Suprapubic skin (tissue), 4 donors: ENCODE measurements around the gene FSCN2. TPM values are rescaled to one million over a fixed set of nuclear protein-coding genes. Genes with fewer than 3 reads are reported as not detected.

Experiments used
- DNase-seq, 2 donors: peaks; one replicate each; pipeline ENCODE4 v3.0.0-alpha.2; 2019; ENCODE audit warnings: low spot score in 2 of 2
- H3K27ac ChIP-seq: fragments of 200-600 bp; sonication (generic); one replicate; pipeline ENCODE4 v1.5.1; 2019
- H3K27me3 ChIP-seq: fragments of 200-600 bp; sonication (generic); one replicate; pipeline ENCODE4 v1.5.1; 2019
- H3K36me3 ChIP-seq: fragments of 200-600 bp; sonication (generic); one replicate; pipeline ENCODE4 v1.5.1; 2019
- H3K4me1 ChIP-seq: fragments of 200-600 bp; sonication (generic); one replicate; pipeline ENCODE4 v1.5.1; 2019
- H3K4me3 ChIP-seq: fragments of 200-600 bp; sonication (generic); one replicate; pipeline ENCODE4 v1.5.1; 2019; ENCODE audit warnings: mild to moderate bottlenecking
- H3K9me3 ChIP-seq: fragments of 200-600 bp; sonication (generic); one replicate; pipeline ENCODE4 v1.5.1; 2019
- CTCF ChIP-seq, 2 donors: fragments of 200-600 bp in 1 of 2; fragments of 450-650 bp in 1 of 2; sonication (generic) in 1 of 2; IDR thresholded peaks; one replicate each; pipeline ENCODE4 v1.5.1; 2016 to 2019; ENCODE audit warnings: antibody characterized with exemption in 2 of 2, mild to moderate bottlenecking in 1 of 2, moderate library complexity in 1 of 2
- EP300 ChIP-seq: sonication (generic); formaldehyde crosslinking; IDR thresholded peaks from one replicate; pipeline ENCODE4 v1.6.1; 2017; ENCODE audit warnings: antibody characterized with exemption
- POLR2A ChIP-seq, 2 donors: fragments of 450-650 bp; IDR thresholded peaks; one replicate each; pipeline ENCODE4 v1.6.1; 2017; ENCODE audit warnings: antibody characterized with exemption in 2 of 2, mild to moderate bottlenecking in 2 of 2, moderate library complexity in 2 of 2
- POLR2AphosphoS5 ChIP-seq, 3 donors: sonication (generic); formaldehyde crosslinking; IDR thresholded peaks; one replicate each; pipeline ENCODE4 v1.6.1; 2017; ENCODE audit warnings: antibody characterized with exemption in 3 of 3
- WGBS: methylation state at CpG from one replicate; pipeline ENCODE4 v1.1.5; 2018; 5-methylcytosine and 5-hydroxymethylcytosine counted together
- total RNA-seq, 4 donors: library from RNA; depleted of rRNA; stranded (reverse); fragments of >200 nt; gene quantifications; one replicate each; pipeline ENCODE4 v1.1.0, GENCODE V29; 2016

Gene FSCN2
- total RNA-seq, 4 donors from 2014 or later = 0.52 to 4.7 (median 3.3) TPM

GRCh38 chr17:81493198-81494038, 34.8 kb upstream of the FSCN2 start:
- peaks cover 16% of the 10 kb centered on the region for H3K27me3 ChIP-seq
- TF ChIP-seq POLR2A (IDR thresholded peaks at IDR 0.05) (no peak), POLR2AphosphoS5 (IDR thresholded peaks at IDR 0.05) (no peak), EP300 (no peak), CTCF (IDR thresholded peaks at IDR 0.05) (no peak)
- no peak overlapping the region for H3K4me3 ChIP-seq
- H3K27ac ChIP-seq = no peak overlapping the region
- 83% methylated on average over 11 of the region's 16 CpGs for WGBS
- no peaks in the 10 kb centered on the region for H3K9me3 ChIP-seq
- no peak for DNase-seq
- peaks cover 6% of the 10 kb centered on the region for H3K4me1 ChIP-seq
- no peaks in the 10 kb centered on the region for H3K36me3 ChIP-seq

- no peak for DNase-seq
- no peak for TF ChIP-seq EP300
- no peak for TF ChIP-seq POLR2AphosphoS5 (IDR thresholded peaks at IDR 0.05)
- no peak for TF ChIP-seq CTCF (IDR thresholded peaks at IDR 0.05)
- Histone ChIP-seq H3K27ac (no peak overlapping the region), H3K27me3 (peaks cover 16% of the 10 kb centered on the region), H3K9me3 (no peaks in the 10 kb centered on the region), H3K36me3 (no peaks in the 10 kb centered on the region), H3K4me1 (no peaks in the 10 kb centered on the region), H3K4me3 (no peak overlapping the region)
- 39% methylated on average over 8 of the region's 8 CpGs for WGBS
These were observed 33.4 kb upstream of the FSCN2 start for GRCh38 chr17:81494626-81495377.

GRCh38 chr17:81498953-81499600, 29.1 kb upstream of the FSCN2 start:
- Histone ChIP-seq H3K36me3 (no peaks in the 10 kb centered on the region), H3K9me3 (no peaks in the 10 kb centered on the region), H3K4me1 (no peaks in the 10 kb centered on the region), H3K27ac (no peak overlapping the region), H3K4me3 (no peak overlapping the region), H3K27me3 (no peaks in the 10 kb centered on the region)
- 39% methylated on average over 10 of the region's 64 CpGs for WGBS
- TF ChIP-seq EP300 (no peak), POLR2AphosphoS5 (IDR thresholded peaks at IDR 0.05) (no peak), POLR2A (IDR thresholded peaks at IDR 0.05) (no peak), CTCF (IDR thresholded peaks at IDR 0.05) (no peak)
- no peak for DNase-seq

GRCh38 chr17:81499601-81499970, 28.6 kb upstream of the FSCN2 start:
- no peak for TF ChIP-seq POLR2A (IDR thresholded peaks at IDR 0.05)
- no peak for TF ChIP-seq EP300
- TF ChIP-seq CTCF (IDR thresholded peaks at IDR 0.05) = no peak
- TF ChIP-seq POLR2AphosphoS5 (IDR thresholded peaks at IDR 0.05) = no peak
- Histone ChIP-seq H3K27me3 (no peaks in the 10 kb centered on the region), H3K36me3 (no peaks in the 10 kb centered on the region), H3K27ac (no peak overlapping the region), H3K4me3 (no peak overlapping the region), H3K9me3 (no peaks in the 10 kb centered on the region), H3K4me1 (no peaks in the 10 kb centered on the region)
- WGBS = no CpG with 5 or more reads among the region's 12 CpGs
- no peak for DNase-seq

GRCh38 chr17:81500047-81500446, 28.1 kb upstream of the FSCN2 start:
- Histone ChIP-seq H3K4me1 (no peaks in the 10 kb centered on the region), H3K27ac (no peak overlapping the region), H3K27me3 (no peaks in the 10 kb centered on the region), H3K36me3 (no peaks in the 10 kb centered on the region), H3K4me3 (no peak overlapping the region), H3K9me3 (no peaks in the 10 kb centered on the region)
- DNase-seq = no peak
- TF ChIP-seq POLR2AphosphoS5 (IDR thresholded peaks at IDR 0.05) (no peak), POLR2A (IDR thresholded peaks at IDR 0.05) (no peak), EP300 (no peak), CTCF (IDR thresholded peaks at IDR 0.05) (no peak)
- 83% methylated on average over 1 of the region's 7 CpGs for WGBS
